GM12878 (cell line): ENCODE results near the gene FOXJ3. TPM values are rescaled to one million over a fixed set of nuclear protein-coding genes. Genes with fewer than 3 reads are reported as not detected.

Experiments
- ATAC-seq: fragments of 200-7000 bp; cut with Tn5 transposase; 3 replicates; pipeline ENCODE4 v1.9.1; 2020; ENCODE audit warnings: mild to moderate bottlenecking, moderate library complexity
- BruUV-seq: library from RNA; stranded (reverse); fragments of 400-500 nt; replicated peaks from 2 replicates; lab custom pipeline; 2021; lab: Mats Ljungman, UMichigan
- CTCF ChIA-PET: fragments of 300-600 bp; sonication (Branson Sonifier 250); formaldehyde crosslinking; extraction: SDS; loops from one replicate; lab custom pipeline; 2021; ENCODE audit warnings: inconsistent platforms; lab: Yijun Ruan, JAX
- POLR2A ChIA-PET: fragments of 350-600 bp; formaldehyde crosslinking; extraction: SDS; loops from one replicate; lab custom pipeline; 2021; ENCODE audit warnings: inconsistent platforms; lab: Charles Lee
- RAD21 ChIA-PET: fragments of 300-600 bp; sonication (Branson Sonifier 250); formaldehyde crosslinking; loops from one replicate; lab custom pipeline; 2023; ENCODE audit warnings: antibody characterized with exemption; ENCODE audit not compliant: unreplicated experiment; lab: Charles Lee
- SMC1A ChIA-PET: fragments of 300-600 bp; sonication (Branson Sonifier 250); formaldehyde crosslinking; loops from one replicate; lab custom pipeline; 2023; ENCODE audit not compliant: unreplicated experiment, uncharacterized antibody; lab: Charles Lee
- DNase-seq: peaks from one replicate; pipeline ENCODE4 v3.0.0-alpha.2; 2011; ENCODE audit warnings: low read depth, low spot score
- FAIRE-seq: peaks from 3 replicates; lab custom pipeline; 2011; peaks lifted over from hg19 to GRCh38; lab: Jason Lieb, UNC
- H2AFZ ChIP-seq: 2 replicates; pipeline ENCODE4 v1.6.0; 2011; ENCODE audit warnings: low read depth, low read length, control low read depth; ENCODE audit not compliant: control insufficient read depth
- H3K27ac ChIP-seq: 2 replicates; pipeline ENCODE4 v1.5.1; 2011; ENCODE audit warnings: control low read depth; ENCODE audit not compliant: control insufficient read depth, insufficient read depth
- H3K27me3 ChIP-seq, 2 experiments: replicated peaks in 1 of 2; 2 replicates each; pipeline versions ENCODE4 v1.6.0 to v1.6.1; 2011; ENCODE audit warnings: low read length in 1 of 2; ENCODE audit not compliant: control insufficient read depth in 2 of 2, insufficient read depth in 2 of 2
- H3K36me3 ChIP-seq, 2 experiments: 2 replicates each; pipeline ENCODE4 v1.5.1; 2011; ENCODE audit warnings: low read length in 1 of 2; ENCODE audit not compliant: control insufficient read depth in 2 of 2, insufficient read depth in 2 of 2
- H3K4me1 ChIP-seq: 2 replicates; pipeline ENCODE4 v1.6.1; 2011; ENCODE audit warnings: mild to moderate bottlenecking, low read length, moderate library complexity, mixed read lengths; ENCODE audit not compliant: control insufficient read depth, insufficient read depth
- H3K4me2 ChIP-seq: 2 replicates; pipeline ENCODE4 v1.6.0; 2011; ENCODE audit warnings: control low read depth; ENCODE audit not compliant: control insufficient read depth, insufficient read depth
- H3K4me3 ChIP-seq: fragments of 200-600 bp; sonication (generic); 2 replicates; pipeline ENCODE4 v1.5.1; 2016
- H3K79me2 ChIP-seq: 2 replicates; pipeline ENCODE4 v1.6.0; 2011; ENCODE audit warnings: low read length; ENCODE audit not compliant: control insufficient read depth, insufficient read depth
- H3K9ac ChIP-seq: 2 replicates; pipeline ENCODE4 v1.8.0; 2011; ENCODE audit warnings: low read length, control low read depth, mixed read lengths; ENCODE audit not compliant: control insufficient read depth, insufficient read depth
- H3K9me3 ChIP-seq: replicated peaks from 3 replicates; pipeline ENCODE4 v1.5.1; 2011; ENCODE audit warnings: mild to moderate bottlenecking, low read length; ENCODE audit not compliant: control insufficient read depth, insufficient read depth
- H4K20me1 ChIP-seq: 2 replicates; pipeline ENCODE4 v1.6.0; 2011; ENCODE audit not compliant: control insufficient read depth, insufficient read depth
- CBFB ChIP-seq: IDR thresholded peaks from 2 replicates; pipeline ENCODE4 v1.6.1; 2016; ENCODE audit warnings: antibody characterized with exemption, low read depth
- DPF2 ChIP-seq: fragments of 450-650 bp; IDR thresholded peaks from 2 replicates; pipeline ENCODE4 v1.6.1; 2017; ENCODE audit warnings: mild to moderate bottlenecking
- E2F4 ChIP-seq: IDR thresholded peaks from 2 replicates; pipeline ENCODE4 v1.6.1; 2012; ENCODE audit warnings: low read depth, low read length, improper control_type of control experiment
- ESRRA ChIP-seq: IDR thresholded peaks from 2 replicates; pipeline ENCODE4 v1.6.1; 2012; ENCODE audit warnings: mild to moderate bottlenecking, low read length, improper control_type of control experiment
- ETV6 ChIP-seq, 2 experiments: fragments of 450-650 bp in 1 of 2; IDR thresholded peaks in 1 of 2; conservative IDR thresholded peaks in 1 of 2; 2 replicates each; pipeline ENCODE4 v1.6.1; 2014; ENCODE audit warnings: antibody characterized with exemption in 1 of 2, borderline replicate concordance in 1 of 2, low read depth in 1 of 2, mild to moderate bottlenecking in 1 of 2, moderate library complexity in 1 of 2
- MYB ChIP-seq: fragments of 150-350 bp; IDR thresholded peaks from 2 replicates; pipeline ENCODE4 v1.6.1; 2014; ENCODE audit warnings: mild to moderate bottlenecking, low read depth, low read length, borderline replicate concordance
- PAX8 ChIP-seq: fragments of 450-650 bp; IDR thresholded peaks from 2 replicates; pipeline ENCODE4 v1.6.1; 2017; ENCODE audit warnings: mild to moderate bottlenecking, moderate library complexity
- SREBF2 ChIP-seq: IDR thresholded peaks from 2 replicates; pipeline ENCODE4 v1.6.1; 2012; ENCODE audit warnings: mild to moderate bottlenecking, low read length
- TBL1XR1 ChIP-seq: IDR thresholded peaks from 2 replicates; pipeline ENCODE4 v1.6.1; 2012; ENCODE audit warnings: low read depth, low read length, improper control_type of control experiment
- USF2 ChIP-seq: IDR thresholded peaks from 2 replicates; pipeline ENCODE4 v1.6.1; 2011; ENCODE audit warnings: low read depth, low read length, improper control_type of control experiment, borderline replicate concordance
- WGBS: methylation state at CpG from one replicate; pipeline ENCODE4 v1.1.6; 2016; ENCODE audit warnings: low lambda C conversion rate; ENCODE audit not compliant: insufficient replicate concordance, insufficient coverage; ENCODE audit errors: missing lambda C conversion rate; 5-methylcytosine and 5-hydroxymethylcytosine counted together
- in situ Hi-C: fragments of 300-500 bp; cut with MboI; formaldehyde crosslinking; loops from 9 replicates; pipeline ENCODE4 v1.14.3; 2018; ENCODE audit warnings: mixed read lengths
- intact Hi-C: fragments of 100-400 bp; cut with micrococcal nuclease; formaldehyde crosslinking; loops from one replicate; pipeline ENCODE4 v1.14.2; 2022; ENCODE audit not compliant: unreplicated experiment
- polyA plus RNA-seq, 11 experiments: library from polyadenylated mRNA; depleted of rRNA in 4 of 11; unstranded in 6 of 11; stranded (reverse) in 5 of 11; fragments of >200 nt; fragmentation: Nextera tagmentation in 4 of 11; fragmentation: Illumina TruSeq in 1 of 11; extraction: Ambion mirVana in 4 of 11; extraction: Trizol in 1 of 11; gene quantifications; 1 replicate in 1 of 11; 2 replicates in 10 of 11; pipeline versions ENCODE4 v1.2.1 to v1.2.3, GENCODE V29; 2011 to 2016; ENCODE audit warnings: inconsistent platforms in 2 of 11, missing spikeins in 2 of 11, low read depth in 1 of 11
- total RNA-seq, 4 experiments: library from RNA; depleted of rRNA in 3 of 4; stranded (reverse); fragments of >200 nt in 3 of 4; fragmentation: Illumina TruSeq in 1 of 4; extraction: Trizol in 1 of 4; gene quantifications; 2 replicates each; pipeline versions ENCODE4 v1.2.1 to v1.2.3, GENCODE V29; 2013 to 2021
- TF ChIP-seq, protein P1 (sequence below): IDR thresholded peaks from 2 replicates; pipeline ENCODE4 v1.6.1; 2012; ENCODE audit warnings: improper control_type of control experiment, low read depth, low read length; ENCODE audit not compliant: insufficient replicate concordance

Gene FOXJ3
- total and polyA plus RNA-seq, 10 of the 15 experiments (the other 5 are each of a cell fraction or from before 2014, with no cell fraction given), result 9.5 to 54.2 (median 24.7) TPM

GRCh38 chr1:42155362-42155761 is 179.7 kb downstream of the FOXJ3 start:
- CTCF ChIA-PET, result interaction anchor here (0.6 to 0.7 kb wide), 3 partner anchors 9 to 18 kb away, joined by 3 read pairs; no protein-coding TSS in a partner anchor
- ATAC-seq (no peak), DNase-seq (no peak), FAIRE-seq (no peak)
- Histone ChIP-seq H3K9ac (no peak overlapping the region), H3K27ac (no peak overlapping the region), H3K9me3 (no peaks in the 10 kb centered on the region), H3K36me3 (no peaks in the 10 kb centered on the region), H3K4me2 (no peak overlapping the region), H3K4me1 (no peaks in the 10 kb centered on the region), H3K4me3 (no peak overlapping the region), H3K27me3 (no peaks in the 10 kb centered on the region), H2AFZ (no peak overlapping the region), H3K79me2 (no peaks in the 10 kb centered on the region), H4K20me1 (no peaks in the 10 kb centered on the region)
- POLR2A ChIA-PET, result no interaction called here
- intact Hi-C loops, result no loop called here
- RAD21 ChIA-PET, result no interaction called here
- in situ Hi-C loops, result no loop called here
- SMC1A ChIA-PET, result no interaction called here
- TF ChIP-seq, protein P1, sequence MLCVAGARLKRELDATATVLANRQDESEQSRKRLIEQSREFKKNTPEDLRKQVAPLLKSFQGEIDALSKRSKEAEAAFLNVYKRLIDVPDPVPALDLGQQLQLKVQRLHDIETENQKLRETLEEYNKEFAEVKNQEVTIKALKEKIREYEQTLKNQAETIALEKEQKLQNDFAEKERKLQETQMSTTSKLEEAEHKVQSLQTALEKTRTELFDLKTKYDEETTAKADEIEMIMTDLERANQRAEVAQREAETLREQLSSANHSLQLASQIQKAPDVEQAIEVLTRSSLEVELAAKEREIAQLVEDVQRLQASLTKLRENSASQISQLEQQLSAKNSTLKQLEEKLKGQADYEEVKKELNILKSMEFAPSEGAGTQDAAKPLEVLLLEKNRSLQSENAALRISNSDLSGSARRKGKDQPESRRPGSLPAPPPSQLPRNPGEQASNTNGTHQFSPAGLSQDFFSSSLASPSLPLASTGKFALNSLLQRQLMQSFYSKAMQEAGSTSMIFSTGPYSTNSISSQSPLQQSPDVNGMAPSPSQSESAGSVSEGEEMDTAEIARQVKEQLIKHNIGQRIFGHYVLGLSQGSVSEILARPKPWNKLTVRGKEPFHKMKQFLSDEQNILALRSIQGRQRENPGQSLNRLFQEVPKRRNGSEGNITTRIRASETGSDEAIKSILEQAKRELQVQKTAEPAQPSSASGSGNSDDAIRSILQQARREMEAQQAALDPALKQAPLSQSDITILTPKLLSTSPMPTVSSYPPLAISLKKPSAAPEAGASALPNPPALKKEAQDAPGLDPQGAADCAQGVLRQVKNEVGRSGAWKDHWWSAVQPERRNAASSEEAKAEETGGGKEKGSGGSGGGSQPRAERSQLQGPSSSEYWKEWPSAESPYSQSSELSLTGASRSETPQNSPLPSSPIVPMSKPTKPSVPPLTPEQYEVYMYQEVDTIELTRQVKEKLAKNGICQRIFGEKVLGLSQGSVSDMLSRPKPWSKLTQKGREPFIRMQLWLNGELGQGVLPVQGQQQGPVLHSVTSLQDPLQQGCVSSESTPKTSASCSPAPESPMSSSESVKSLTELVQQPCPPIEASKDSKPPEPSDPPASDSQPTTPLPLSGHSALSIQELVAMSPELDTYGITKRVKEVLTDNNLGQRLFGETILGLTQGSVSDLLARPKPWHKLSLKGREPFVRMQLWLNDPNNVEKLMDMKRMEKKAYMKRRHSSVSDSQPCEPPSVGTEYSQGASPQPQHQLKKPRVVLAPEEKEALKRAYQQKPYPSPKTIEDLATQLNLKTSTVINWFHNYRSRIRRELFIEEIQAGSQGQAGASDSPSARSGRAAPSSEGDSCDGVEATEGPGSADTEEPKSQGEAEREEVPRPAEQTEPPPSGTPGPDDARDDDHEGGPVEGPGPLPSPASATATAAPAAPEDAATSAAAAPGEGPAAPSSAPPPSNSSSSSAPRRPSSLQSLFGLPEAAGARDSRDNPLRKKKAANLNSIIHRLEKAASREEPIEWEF, result no peak
- no peak for TF ChIP-seq DPF2
- no peak for TF ChIP-seq E2F4
- no peak for TF ChIP-seq CBFB
- TF ChIP-seq SREBF2, result no peak
- TF ChIP-seq MYB, result no peak
- no peak for TF ChIP-seq ESRRA
- TF ChIP-seq PAX8, result no peak
- no peak for TF ChIP-seq ETV6 (conservative IDR thresholded peaks at IDR 0.05 in 1 of 2, IDR thresholded peaks at IDR 0.05 in 1 of 2; ENCODE audit: borderline replicate concordance in 1 of 2, low read depth in 1 of 2)
- no peak for TF ChIP-seq USF2
- TF ChIP-seq TBL1XR1, result no peak
- BruUV-seq, result no TSS peak
- WGBS, result 42% methylated on average over 12 of the region's 12 CpGs
